Mesenchymal stem cell (in vitro differentiated cells and primary cell): ENCODE data around the gene RNF166.

Source experiments
- DNase-seq: peaks from one replicate; pipeline ENCODE4 v3.0.0-alpha.2; 2013
- H2AFZ ChIP-seq: one replicate; pipeline ENCODE4 v1.6.1; 2013; ENCODE audit warnings: low read depth, mild to moderate bottlenecking, control low read depth, inconsistent platforms, low read length, moderate library complexity
- H2AK5ac ChIP-seq: 2 replicates; pipeline ENCODE4 v1.6.1; 2013; ENCODE audit warnings: low read length, moderate library complexity, mild to moderate bottlenecking, inconsistent platforms; ENCODE audit not compliant: severe bottlenecking
- H2BK120ac ChIP-seq: one replicate; pipeline ENCODE4 v1.6.1; 2013; ENCODE audit warnings: low read depth, mild to moderate bottlenecking, inconsistent platforms, low read length, moderate library complexity
- H2BK12ac ChIP-seq, 2 experiments: one replicate each; pipeline ENCODE4 v1.6.1; 2013; ENCODE audit warnings: inconsistent platforms in 2 of 2, low read length in 2 of 2, mild to moderate bottlenecking in 2 of 2, moderate library complexity in 2 of 2, control low read depth in 1 of 2
- H2BK15ac ChIP-seq: one replicate; pipeline ENCODE4 v1.6.1; 2013; ENCODE audit warnings: mild to moderate bottlenecking, low read depth, inconsistent platforms; ENCODE audit not compliant: poor library complexity, severe bottlenecking
- H2BK5ac ChIP-seq: 2 replicates; pipeline ENCODE4 v1.6.1; 2013; ENCODE audit warnings: low read depth, mild to moderate bottlenecking, low read length, control low read depth, inconsistent platforms; ENCODE audit not compliant: poor library complexity, severe bottlenecking
- H3K14ac ChIP-seq, 2 experiments: one replicate each; pipeline ENCODE4 v1.6.1; 2013; ENCODE audit warnings: inconsistent platforms in 2 of 2, low read length in 2 of 2, control low read depth in 1 of 2, mild to moderate bottlenecking in 1 of 2, moderate library complexity in 1 of 2
- H3K18ac ChIP-seq, 2 experiments: one replicate each; pipeline ENCODE4 v1.6.1; 2013; ENCODE audit warnings: inconsistent platforms in 2 of 2, low read length in 2 of 2, control low read depth in 1 of 2, low read depth in 1 of 2, mild to moderate bottlenecking in 1 of 2
- H3K23ac ChIP-seq, 2 experiments: one replicate each; pipeline ENCODE4 v1.6.1; 2013; ENCODE audit warnings: inconsistent platforms in 2 of 2, low read length in 2 of 2, mild to moderate bottlenecking in 2 of 2, moderate library complexity in 2 of 2, control low read depth in 1 of 2
- H3K27ac ChIP-seq: 2 replicates; pipeline ENCODE4 v1.5.1; 2013; ENCODE audit warnings: mild to moderate bottlenecking, moderate library complexity, low read length, control low read depth, inconsistent platforms; ENCODE audit not compliant: poor library complexity, severe bottlenecking
- H3K27me3 ChIP-seq, 2 experiments: 2 replicates each; pipeline versions ENCODE4 v1.6.1 to v1.7.0; 2013; ENCODE audit warnings: low read length in 2 of 2, mild to moderate bottlenecking in 2 of 2, moderate library complexity in 2 of 2, control low read depth in 1 of 2, inconsistent platforms in 1 of 2; ENCODE audit not compliant: control insufficient read depth in 1 of 2, insufficient read depth in 1 of 2
- H3K36me3 ChIP-seq, 2 experiments: 2 replicates each; pipeline versions ENCODE4 v1.6.1 to v1.7.0; 2013; ENCODE audit warnings: low read length in 2 of 2, control low read depth in 1 of 2, inconsistent platforms in 1 of 2, low read depth in 1 of 2, mild to moderate bottlenecking in 1 of 2; ENCODE audit not compliant: insufficient read depth in 2 of 2, control insufficient read depth in 1 of 2
- H3K4ac ChIP-seq, 2 experiments: one replicate each; pipeline ENCODE4 v1.6.1; 2013; ENCODE audit warnings: inconsistent platforms in 2 of 2, low read length in 2 of 2, mild to moderate bottlenecking in 2 of 2, moderate library complexity in 2 of 2, control low read depth in 1 of 2, low read depth in 1 of 2
- H3K4me1 ChIP-seq: 2 replicates; pipeline ENCODE4 v1.6.1; 2013; ENCODE audit warnings: low read depth, low read length, control low read depth; ENCODE audit not compliant: control insufficient read depth, insufficient read depth
- H3K4me2 ChIP-seq: 2 replicates; pipeline ENCODE4 v1.6.1; 2013; ENCODE audit warnings: low read length, mild to moderate bottlenecking, inconsistent platforms; ENCODE audit not compliant: poor library complexity, severe bottlenecking
- H3K4me3 ChIP-seq, 2 experiments: 2 replicates each; pipeline versions ENCODE4 v1.5.1 to v1.7.0; 2013; ENCODE audit warnings: low read length in 2 of 2, mild to moderate bottlenecking in 2 of 2, control low read depth in 1 of 2, low read depth in 1 of 2; ENCODE audit not compliant: insufficient read depth in 1 of 2
- H3K79me1 ChIP-seq: replicated peaks from 2 replicates; pipeline ENCODE4 v1.6.1; 2013; ENCODE audit warnings: mild to moderate bottlenecking, control low read depth, low read length, inconsistent platforms; ENCODE audit not compliant: poor library complexity, severe bottlenecking
- H3K9ac ChIP-seq: 2 replicates; pipeline ENCODE4 v1.7.0; 2013; ENCODE audit warnings: mild to moderate bottlenecking, low read length, moderate library complexity
- H3K9me3 ChIP-seq: 2 replicates; pipeline ENCODE4 v1.7.0; 2013; ENCODE audit warnings: mild to moderate bottlenecking, low read length; ENCODE audit not compliant: control insufficient read depth
- H4K8ac ChIP-seq: one replicate; pipeline ENCODE4 v1.6.1; 2013; ENCODE audit warnings: inconsistent platforms, mild to moderate bottlenecking, low read length, moderate library complexity
- H4K91ac ChIP-seq: one replicate; pipeline ENCODE4 v1.6.1; 2013; ENCODE audit warnings: mild to moderate bottlenecking, low read length, inconsistent platforms
- WGBS: methylation state at CpG from one replicate; pipeline ENCODE4 v1.1.7; 2013; ENCODE audit warnings: mixed read lengths; 5-methylcytosine and 5-hydroxymethylcytosine counted together

Gene RNF166

GRCh38 chr16:88649195-88649923, 56.8 kb downstream of the RNF166 start:
- Histone ChIP-seq H3K4ac (no peak overlapping the region), H2BK12ac (no peak overlapping the region), H3K36me3 (peaks cover 16 to 59% of the 10 kb centered on the region in 2 experiments), H3K9me3 (no peaks in the 10 kb centered on the region), H3K4me2 (peak overlapping the region; percentile 60), H2BK120ac (no peak overlapping the region), H3K27me3 (no peaks in the 10 kb centered on the region), H4K91ac (no peak overlapping the region), H3K9ac (peak overlapping the region; percentile 86), H3K27ac (peak overlapping the region; percentile 30), H2BK15ac (no peak overlapping the region), H3K18ac (peak overlapping the region in 1 of 2 experiments; percentile 35), H3K79me1 (peaks cover 24% of the 10 kb centered on the region), H4K8ac (no peak overlapping the region), H2BK5ac (no peak overlapping the region), H3K23ac (no peak overlapping the region), H3K4me1 (peaks cover 37% of the 10 kb centered on the region), H2AFZ (no peak overlapping the region), H2AK5ac (no peak overlapping the region), H3K14ac (no peak overlapping the region), H3K4me3 (peak overlapping the region; percentile 82 to 89)
- 83% methylated on average over 19 of the region's 20 CpGs for WGBS
- DNase-seq = peak; percentile 17

GRCh38 chr16:88647178-88648070, 58.8 kb downstream of the RNF166 start:
- H3K79me1 ChIP-seq = peaks cover 25% of the 10 kb centered on the region

More at GRCh38 chr16:88647178-88648070, 58.8 kb downstream of the RNF166 start:
- Histone ChIP-seq H2BK15ac (no peak overlapping the region), H2AFZ (no peak overlapping the region), H3K4me3 (no peak overlapping the region), H3K23ac (peak overlapping the region in 1 of 2 experiments; percentile 14), H3K9me3 (no peaks in the 10 kb centered on the region), H2BK120ac (no peak overlapping the region), H2BK5ac (no peak overlapping the region), H4K91ac (peak overlapping the region; percentile 45), H3K14ac (no peak overlapping the region), H3K4me2 (no peak overlapping the region), H3K27ac (no peak overlapping the region), H3K4ac (no peak overlapping the region), H3K18ac (no peak overlapping the region), H3K9ac (no peak overlapping the region), H4K8ac (no peak overlapping the region), H2BK12ac (peak overlapping the region in 1 of 2 experiments; percentile 6), H3K4me1 (peaks cover 39% of the 10 kb centered on the region), H2AK5ac (no peak overlapping the region), H3K36me3 (peaks cover 4 to 56% of the 10 kb centered on the region in 2 experiments), H3K27me3 (no peaks in the 10 kb centered on the region)
- WGBS = 95% methylated on average over 17 of the region's 22 CpGs
- no peak for DNase-seq
